NCI-H82 treated with DMSO at 0.1 percent for 48 hours (cell line): Measurements from ENCODE around the gene LCN6.

Source experiments
- DNase-seq: peaks from one replicate; lab custom pipeline; 2025; ENCODE audit not compliant: unreplicated experiment; lab: John Stamatoyannopoulos, UW

Gene LCN6

GRCh38 chr9:136694163-136694871 is 54.0 kb downstream of the LCN6 start:
- no peak for DNase-seq
